ENCODE results near the gene AQP1. TPM values are rescaled to one million over a fixed set of nuclear protein-coding genes. Genes with fewer than 3 reads are reported as not detected.

AQP1 gene
- polyA plus RNA-seq, 2 of the 4 experiments (the other 2 are of a cell fraction) = 0.49 to 0.58 TPM

DNA sequence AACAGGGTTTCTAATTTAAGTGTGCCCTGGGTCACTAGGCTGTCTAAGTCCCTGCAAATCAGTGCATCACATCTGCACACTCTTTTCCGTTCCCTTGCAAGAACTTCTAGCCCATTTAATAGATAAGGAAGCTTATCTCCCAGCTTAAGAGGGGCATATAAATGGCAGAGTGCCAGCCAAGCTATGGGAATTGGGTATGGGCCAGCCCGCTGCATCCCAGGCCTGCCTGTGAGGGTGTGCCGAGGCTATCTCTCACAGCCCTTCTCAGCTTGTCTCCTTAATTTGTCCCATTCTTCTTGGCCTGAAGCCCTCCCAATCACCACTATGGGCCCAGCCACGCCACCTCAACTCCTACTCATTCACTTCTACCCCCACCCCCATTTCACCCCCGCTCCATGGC, 14.7 kb downstream of the AQP1 start:
- CTCF ChIA-PET = interaction anchor here (5.4 kb wide), 1 partner anchor 13 kb away, joined by 37 read pairs; no protein-coding TSS in a partner anchor

DNA sequence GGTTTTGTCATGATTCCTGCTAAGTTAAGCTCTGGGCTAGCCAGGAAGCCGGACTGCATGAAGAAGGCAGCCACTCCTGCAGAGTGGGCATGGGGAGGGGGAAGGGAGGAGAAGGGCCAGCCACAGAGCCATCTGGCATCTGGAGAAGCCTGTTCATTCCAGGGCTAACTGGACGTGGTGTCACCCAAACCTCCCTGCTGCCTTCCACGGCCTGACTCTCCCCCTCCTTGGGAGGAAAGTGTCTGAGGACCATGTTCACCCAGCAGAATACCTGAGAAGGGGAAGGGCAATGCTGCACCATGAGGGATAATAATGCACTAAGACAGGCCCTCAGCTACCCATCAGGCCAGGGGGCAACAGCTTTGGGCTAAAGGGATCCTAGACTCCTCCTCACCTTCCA, 15.4 kb downstream of the AQP1 start:
- FAIRE-seq = no peak
- DNase-seq (ENCODE audit: low read depth in 1 of 2, low spot score in 1 of 2) = no peak
- ChIA-PET POLR2A (no interaction called here), CTCF (interaction anchor here (5.4 kb wide), 1 partner anchor 12 kb away, joined by 37 read pairs; no protein-coding TSS in a partner anchor)
- 28% methylated on average over 2 of the region's 3 CpGs for WGBS (ENCODE audit: missing lambda C conversion rate)
- no peaks in the 10 kb centered on the region for H3K4me1 ChIP-seq
- H3K4me3 ChIP-seq = no peak overlapping the region
- no peak for ATAC-seq
- H3K9me3 ChIP-seq = peaks cover 5% of the 10 kb centered on the region; the same call in 1 of the 3 replicates
- TF ChIP-seq ZFP36 (IDR thresholded peaks at IDR 0.05; ENCODE audit: borderline replicate concordance, partially characterized antibody) (no peak), ZC3H11A (IDR thresholded peaks at IDR 0.05) (no peak), HDAC2 (IDR thresholded peaks at IDR 0.05) (no peak), SMC3 (IDR thresholded peaks at IDR 0.05) (no peak), RNF2 (IDR thresholded peaks at IDR 0.05; ENCODE audit: borderline replicate concordance, low read depth) (no peak), TP53 (CRISPR knock-in tag; IDR thresholded peaks at IDR 0.05) (no peak), JUN (IDR thresholded peaks at IDR 0.05) (no peak), PHF8 (IDR thresholded peaks at IDR 0.05; ENCODE audit: borderline replicate concordance, low read depth) (no peak), ZNF302 (CRISPR knock-in tag; IDR thresholded peaks at IDR 0.05) (no peak)
- TF ChIP-seq, protein P1, sequence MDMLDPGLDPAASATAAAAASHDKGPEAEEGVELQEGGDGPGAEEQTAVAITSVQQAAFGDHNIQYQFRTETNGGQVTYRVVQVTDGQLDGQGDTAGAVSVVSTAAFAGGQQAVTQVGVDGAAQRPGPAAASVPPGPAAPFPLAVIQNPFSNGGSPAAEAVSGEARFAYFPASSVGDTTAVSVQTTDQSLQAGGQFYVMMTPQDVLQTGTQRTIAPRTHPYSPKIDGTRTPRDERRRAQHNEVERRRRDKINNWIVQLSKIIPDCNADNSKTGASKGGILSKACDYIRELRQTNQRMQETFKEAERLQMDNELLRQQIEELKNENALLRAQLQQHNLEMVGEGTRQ (IDR thresholded peaks at IDR 0.05) = no peak
- no peak overlapping the region for H3K27ac ChIP-seq
- no peak overlapping the region for H3K4me2 ChIP-seq

More for the DNA sequence above, 14.7 kb downstream of the AQP1 start:
- POLR2A ChIA-PET = no interaction called here
- no peak overlapping the region for H3K4me2 ChIP-seq
- H3K4me1 ChIP-seq = peaks cover 3% of the 10 kb centered on the region; the same call in 2 of the 3 replicates
- no peak overlapping the region for H3K4me3 ChIP-seq
- TF ChIP-seq JUNB (IDR thresholded peaks at IDR 0.05) = no peak
- TF ChIP-seq NPAS2 (CRISPR knock-in tag; IDR thresholded peaks at IDR 0.05; ENCODE audit: borderline replicate concordance) = no peak
- no peak for TF ChIP-seq TP53 (CRISPR knock-in tag; IDR thresholded peaks at IDR 0.05)
- TF ChIP-seq MAZ (IDR thresholded peaks at IDR 0.05; ENCODE audit: borderline replicate concordance, low read depth, low read length) = no peak
- TF ChIP-seq, protein P2, sequence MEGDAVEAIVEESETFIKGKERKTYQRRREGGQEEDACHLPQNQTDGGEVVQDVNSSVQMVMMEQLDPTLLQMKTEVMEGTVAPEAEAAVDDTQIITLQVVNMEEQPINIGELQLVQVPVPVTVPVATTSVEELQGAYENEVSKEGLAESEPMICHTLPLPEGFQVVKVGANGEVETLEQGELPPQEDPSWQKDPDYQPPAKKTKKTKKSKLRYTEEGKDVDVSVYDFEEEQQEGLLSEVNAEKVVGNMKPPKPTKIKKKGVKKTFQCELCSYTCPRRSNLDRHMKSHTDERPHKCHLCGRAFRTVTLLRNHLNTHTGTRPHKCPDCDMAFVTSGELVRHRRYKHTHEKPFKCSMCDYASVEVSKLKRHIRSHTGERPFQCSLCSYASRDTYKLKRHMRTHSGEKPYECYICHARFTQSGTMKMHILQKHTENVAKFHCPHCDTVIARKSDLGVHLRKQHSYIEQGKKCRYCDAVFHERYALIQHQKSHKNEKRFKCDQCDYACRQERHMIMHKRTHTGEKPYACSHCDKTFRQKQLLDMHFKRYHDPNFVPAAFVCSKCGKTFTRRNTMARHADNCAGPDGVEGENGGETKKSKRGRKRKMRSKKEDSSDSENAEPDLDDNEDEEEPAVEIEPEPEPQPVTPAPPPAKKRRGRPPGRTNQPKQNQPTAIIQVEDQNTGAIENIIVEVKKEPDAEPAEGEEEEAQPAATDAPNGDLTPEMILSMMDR (IDR thresholded peaks at IDR 0.05) = no peak
- no peak for TF ChIP-seq RCOR1 (IDR thresholded peaks at IDR 0.05; ENCODE audit: low read depth, low read length)
- TF ChIP-seq EP300 (IDR thresholded peaks at IDR 0.05) = no peak
- TF ChIP-seq, protein P3, sequence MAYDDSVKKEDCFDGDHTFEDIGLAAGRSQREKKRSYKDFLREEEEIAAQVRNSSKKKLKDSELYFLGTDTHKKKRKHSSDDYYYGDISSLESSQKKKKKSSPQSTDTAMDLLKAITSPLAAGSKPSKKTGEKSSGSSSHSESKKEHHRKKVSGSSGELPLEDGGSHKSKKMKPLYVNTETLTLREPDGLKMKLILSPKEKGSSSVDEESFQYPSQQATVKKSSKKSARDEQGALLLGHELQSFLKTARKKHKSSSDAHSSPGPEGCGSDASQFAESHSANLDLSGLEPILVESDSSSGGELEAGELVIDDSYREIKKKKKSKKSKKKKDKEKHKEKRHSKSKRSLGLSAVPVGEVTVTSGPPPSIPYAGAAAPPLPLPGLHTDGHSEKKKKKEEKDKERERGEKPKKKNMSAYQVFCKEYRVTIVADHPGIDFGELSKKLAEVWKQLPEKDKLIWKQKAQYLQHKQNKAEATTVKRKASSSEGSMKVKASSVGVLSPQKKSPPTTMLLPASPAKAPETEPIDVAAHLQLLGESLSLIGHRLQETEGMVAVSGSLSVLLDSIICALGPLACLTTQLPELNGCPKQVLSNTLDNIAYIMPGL (CRISPR knock-in tag; IDR thresholded peaks at IDR 0.05; ENCODE audit: borderline replicate concordance) = no peak
- no peak for TF ChIP-seq FOSL2 (IDR thresholded peaks at IDR 0.05)
- TF ChIP-seq FOSL2 (CRISPR knock-in tag; IDR thresholded peaks at IDR 0.05) = no peak
- TF ChIP-seq CHD4 (IDR thresholded peaks at IDR 0.05; ENCODE audit: borderline replicate concordance) = no peak
- TF ChIP-seq, protein P4, sequence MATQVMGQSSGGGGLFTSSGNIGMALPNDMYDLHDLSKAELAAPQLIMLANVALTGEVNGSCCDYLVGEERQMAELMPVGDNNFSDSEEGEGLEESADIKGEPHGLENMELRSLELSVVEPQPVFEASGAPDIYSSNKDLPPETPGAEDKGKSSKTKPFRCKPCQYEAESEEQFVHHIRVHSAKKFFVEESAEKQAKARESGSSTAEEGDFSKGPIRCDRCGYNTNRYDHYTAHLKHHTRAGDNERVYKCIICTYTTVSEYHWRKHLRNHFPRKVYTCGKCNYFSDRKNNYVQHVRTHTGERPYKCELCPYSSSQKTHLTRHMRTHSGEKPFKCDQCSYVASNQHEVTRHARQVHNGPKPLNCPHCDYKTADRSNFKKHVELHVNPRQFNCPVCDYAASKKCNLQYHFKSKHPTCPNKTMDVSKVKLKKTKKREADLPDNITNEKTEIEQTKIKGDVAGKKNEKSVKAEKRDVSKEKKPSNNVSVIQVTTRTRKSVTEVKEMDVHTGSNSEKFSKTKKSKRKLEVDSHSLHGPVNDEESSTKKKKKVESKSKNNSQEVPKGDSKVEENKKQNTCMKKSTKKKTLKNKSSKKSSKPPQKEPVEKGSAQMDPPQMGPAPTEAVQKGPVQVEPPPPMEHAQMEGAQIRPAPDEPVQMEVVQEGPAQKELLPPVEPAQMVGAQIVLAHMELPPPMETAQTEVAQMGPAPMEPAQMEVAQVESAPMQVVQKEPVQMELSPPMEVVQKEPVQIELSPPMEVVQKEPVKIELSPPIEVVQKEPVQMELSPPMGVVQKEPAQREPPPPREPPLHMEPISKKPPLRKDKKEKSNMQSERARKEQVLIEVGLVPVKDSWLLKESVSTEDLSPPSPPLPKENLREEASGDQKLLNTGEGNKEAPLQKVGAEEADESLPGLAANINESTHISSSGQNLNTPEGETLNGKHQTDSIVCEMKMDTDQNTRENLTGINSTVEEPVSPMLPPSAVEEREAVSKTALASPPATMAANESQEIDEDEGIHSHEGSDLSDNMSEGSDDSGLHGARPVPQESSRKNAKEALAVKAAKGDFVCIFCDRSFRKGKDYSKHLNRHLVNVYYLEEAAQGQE (IDR thresholded peaks at IDR 0.05) = no peak
- TF ChIP-seq CBX2 (IDR thresholded peaks at IDR 0.05; ENCODE audit: borderline replicate concordance, low read depth) = no peak
- TF ChIP-seq SREBF2 (IDR thresholded peaks at IDR 0.05) = no peak
- ATAC-seq = no peak
- no peak overlapping the region for H3K27ac ChIP-seq
- FAIRE-seq = no peak
- no peak for DNase-seq (ENCODE audit: low read depth in 1 of 2, low spot score in 1 of 2)
- WGBS (ENCODE audit: missing lambda C conversion rate) = 69% methylated on average over 5 of the region's 5 CpGs
- peaks cover 5% of the 10 kb centered on the region; the same call in 1 of the 3 replicates for H3K9me3 ChIP-seq

Measured in A549 (cell line).